MCF 10A (cell line): Measurements from ENCODE around the gene TWF2. TPM values are rescaled to one million over a fixed set of nuclear protein-coding genes. Genes with fewer than 3 reads are reported as not detected.
A peak's percentile ranks its signal among the peaks of the same experiment; 100 is the strongest.
"Not testable (repeated sequence)": the region's sequence is repeated elsewhere in the genome, so short reads cannot be mapped to it uniquely, and the experiment has no call there.

Source experiments
- BruUV-seq: library from RNA; stranded (reverse); fragments of 400-500 nt; replicated peaks from 2 replicates; lab custom pipeline; 2021; lab: Mats Ljungman, UMichigan
- CTCF ChIA-PET: fragments of 300-600 bp; sonication (Branson Sonifier 250); formaldehyde crosslinking; extraction: SDS; loops from one replicate; lab custom pipeline; 2021; ENCODE audit warnings: antibody characterized with exemption, inconsistent platforms; lab: Yijun Ruan, JAX
- POLR2A ChIA-PET: fragments of 300-600, 350-650 bp; sonication (Branson Sonifier 250); formaldehyde crosslinking; extraction: SDS; loops from one replicate; lab custom pipeline; 2020; ENCODE audit warnings: antibody characterized with exemption, inconsistent platforms; lab: Yijun Ruan, JAX
- DNase-seq: peaks from one replicate; pipeline ENCODE4 v3.0.0-alpha.2; 2018; ENCODE audit not compliant: unreplicated experiment
- H3K27ac Mint-ChIP-seq: one replicate; pipeline ENCODE4 v1.8.0; 2022; ENCODE audit warnings: mild to moderate bottlenecking, low read depth, mixed read lengths; ENCODE audit not compliant: unreplicated experiment
- H3K27me3 Mint-ChIP-seq: one replicate; pipeline ENCODE4 v1.8.0; 2022; ENCODE audit warnings: mixed read lengths; ENCODE audit not compliant: insufficient read depth, unreplicated experiment
- H3K36me3 Mint-ChIP-seq: one replicate; pipeline ENCODE4 v1.8.0; 2022; ENCODE audit warnings: mild to moderate bottlenecking, moderate library complexity, mixed read lengths; ENCODE audit not compliant: insufficient read depth, unreplicated experiment
- H3K4me1 Mint-ChIP-seq: one replicate; pipeline ENCODE4 v1.8.0; 2022; ENCODE audit warnings: mixed read lengths; ENCODE audit not compliant: insufficient read depth, unreplicated experiment
- H3K4me3 Mint-ChIP-seq: one replicate; pipeline ENCODE4 v1.8.0; 2022; ENCODE audit warnings: mild to moderate bottlenecking, moderate library complexity, mixed read lengths; ENCODE audit not compliant: unreplicated experiment
- H3K9me3 Mint-ChIP-seq: one replicate; pipeline ENCODE4 v1.8.0; 2022; ENCODE audit warnings: mixed read lengths; ENCODE audit not compliant: unreplicated experiment
- intact Hi-C: fragments of 100-400 bp; cut with micrococcal nuclease; formaldehyde crosslinking; loops from 2 replicates; pipeline ENCODE4 v1.14.1; 2022
- total RNA-seq: library from RNA; stranded (reverse); gene quantifications from 2 replicates; pipeline ENCODE4 v1.2.3, GENCODE V29; 2022
- TF ChIP-seq, protein P1 (sequence below): fragments of 200-600 bp; IDR thresholded peaks from one replicate; pipeline ENCODE4 v1.8.0; 2022; ENCODE audit warnings: antibody characterized with exemption, mild to moderate bottlenecking; ENCODE audit not compliant: unreplicated experiment

The TWF2 gene
- total RNA-seq, 1 experiment from 2014 or later, result 47.0 TPM

GRCh38 chr3:52272831-52273230, 33.9 kb upstream of the TWF2 start:
- DNase-seq, result no peak

GRCh38 chr3:52272172-52272571, 33.2 kb upstream of the TWF2 start:
- peaks cover 22% of the 10 kb centered on the region for H3K4me1 Mint-ChIP-seq
- intact Hi-C loops, DNase-seq, H3K27me3 Mint-ChIP-seq, BruUV-seq, CTCF ChIA-PET, H3K4me3 Mint-ChIP-seq, H3K9me3 Mint-ChIP-seq: not testable (repeated sequence)
- H3K27ac Mint-ChIP-seq, result peak overlapping the region; percentile 39
- POLR2A ChIA-PET, result interaction anchor here (0.8 to 1.5 kb wide), 2 partner anchors 24 to 34 kb away, joined by 3 to 6 read pairs; no protein-coding TSS in a partner anchor
- peaks cover 78% of the 10 kb centered on the region for H3K36me3 Mint-ChIP-seq

More at GRCh38 chr3:52272831-52273230, 33.9 kb upstream of the TWF2 start:
- Mint-ChIP-seq H3K4me3 (no peak overlapping the region), H3K9me3 (no peaks in the 10 kb centered on the region), H3K27ac (peak overlapping the region; percentile 9), H3K4me1 (peaks cover 22% of the 10 kb centered on the region), H3K27me3 (no peaks in the 10 kb centered on the region), H3K36me3 (peaks cover 71% of the 10 kb centered on the region)
- no TSS peak for BruUV-seq
- CTCF ChIA-PET, result no interaction called here
- POLR2A ChIA-PET, result interaction anchor here (1.5 kb wide), 1 partner anchor 35 kb away, joined by 6 read pairs; no protein-coding TSS in a partner anchor
- TF ChIP-seq, protein P1, sequence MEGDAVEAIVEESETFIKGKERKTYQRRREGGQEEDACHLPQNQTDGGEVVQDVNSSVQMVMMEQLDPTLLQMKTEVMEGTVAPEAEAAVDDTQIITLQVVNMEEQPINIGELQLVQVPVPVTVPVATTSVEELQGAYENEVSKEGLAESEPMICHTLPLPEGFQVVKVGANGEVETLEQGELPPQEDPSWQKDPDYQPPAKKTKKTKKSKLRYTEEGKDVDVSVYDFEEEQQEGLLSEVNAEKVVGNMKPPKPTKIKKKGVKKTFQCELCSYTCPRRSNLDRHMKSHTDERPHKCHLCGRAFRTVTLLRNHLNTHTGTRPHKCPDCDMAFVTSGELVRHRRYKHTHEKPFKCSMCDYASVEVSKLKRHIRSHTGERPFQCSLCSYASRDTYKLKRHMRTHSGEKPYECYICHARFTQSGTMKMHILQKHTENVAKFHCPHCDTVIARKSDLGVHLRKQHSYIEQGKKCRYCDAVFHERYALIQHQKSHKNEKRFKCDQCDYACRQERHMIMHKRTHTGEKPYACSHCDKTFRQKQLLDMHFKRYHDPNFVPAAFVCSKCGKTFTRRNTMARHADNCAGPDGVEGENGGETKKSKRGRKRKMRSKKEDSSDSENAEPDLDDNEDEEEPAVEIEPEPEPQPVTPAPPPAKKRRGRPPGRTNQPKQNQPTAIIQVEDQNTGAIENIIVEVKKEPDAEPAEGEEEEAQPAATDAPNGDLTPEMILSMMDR, result no peak
- intact Hi-C loops, result no loop called here

GRCh38 chr3:52270252-52270754, 31.3 kb upstream of the TWF2 start:
- DNase-seq, result no peak
- Mint-ChIP-seq H3K27ac (no peak overlapping the region), H3K27me3 (no peaks in the 10 kb centered on the region), H3K9me3 (no peaks in the 10 kb centered on the region), H3K36me3 (peaks cover 97% of the 10 kb centered on the region), H3K4me1 (peaks cover 15% of the 10 kb centered on the region), H3K4me3 (no peak overlapping the region)
- TF ChIP-seq, protein P1, result no peak
- intact Hi-C loops, result no loop called here
- BruUV-seq, result no TSS peak
- ChIA-PET POLR2A (interaction anchor here (0.7 to 0.9 kb wide), 3 partner anchors 10 to 12 kb away, joined by 3 to 4 read pairs (median 4); no protein-coding TSS in a partner anchor), CTCF (interaction anchor here (0.7 to 1.4 kb wide), 2 partner anchors 30 to 50 kb away, joined by 3 to 4 read pairs; no protein-coding TSS in a partner anchor)

DNA sequence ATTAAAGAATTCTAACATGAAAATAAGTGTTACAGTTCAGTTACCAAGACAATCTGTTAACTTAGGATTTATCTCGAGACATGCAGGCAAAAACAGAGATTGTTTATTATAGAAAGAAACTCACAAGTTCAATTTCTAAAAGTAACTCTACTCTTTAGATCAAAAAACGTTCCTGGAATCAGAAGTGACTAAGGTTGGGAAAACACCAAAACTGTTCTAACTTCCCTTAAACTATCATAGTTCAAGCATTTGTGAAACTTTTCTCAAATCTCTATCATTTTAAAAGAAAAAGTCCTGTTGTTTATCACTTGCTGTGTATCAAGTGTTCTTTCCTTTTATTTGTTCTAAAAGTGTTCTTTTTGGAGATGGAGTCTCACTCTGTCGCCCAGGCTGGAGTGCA, 30.8 kb upstream of the TWF2 start:
- no peaks in the 10 kb centered on the region for H3K27me3 Mint-ChIP-seq
- POLR2A ChIA-PET, result no interaction called here
- H3K9me3 Mint-ChIP-seq, result no peaks in the 10 kb centered on the region
- CTCF ChIA-PET, result interaction anchor here (1.4 kb wide), 1 partner anchor 49 kb away, joined by 3 read pairs; no protein-coding TSS in a partner anchor
- no peak for DNase-seq
- intact Hi-C loops, result no loop called here
- no peak overlapping the region for H3K4me3 Mint-ChIP-seq
- H3K36me3 Mint-ChIP-seq, result peaks cover 99% of the 10 kb centered on the region
- peaks cover 15% of the 10 kb centered on the region for H3K4me1 Mint-ChIP-seq
- BruUV-seq, result no TSS peak
- no peak overlapping the region for H3K27ac Mint-ChIP-seq
- TF ChIP-seq, protein P1, result no peak
